Keratinocyte (primary cell): ENCODE data around the gene C11orf58.

Experiments
- EZH2 ChIP-seq: IDR thresholded peaks from one replicate; pipeline ENCODE4 v1.6.1; 2012; ENCODE audit warnings: inconsistent platforms, mild to moderate bottlenecking, low read length, moderate library complexity
- TF ChIP-seq, protein P1 (sequence below), 3 experiments: IDR thresholded peaks in 1 of 3; conservative IDR thresholded peaks in 1 of 3; optimal IDR thresholded peaks in 1 of 3; 2 replicates in 2 of 3; 3 replicates in 1 of 3; pipeline versions ENCODE3 to v1.5.1; 2011; ENCODE audit warnings: low read length in 3 of 3, mild to moderate bottlenecking in 3 of 3, moderate library complexity in 2 of 3, control low read depth in 1 of 3, inconsistent platforms in 1 of 3; ENCODE audit not compliant: insufficient read depth in 2 of 3; ENCODE audit errors: extremely low read depth in 1 of 3

DNA sequence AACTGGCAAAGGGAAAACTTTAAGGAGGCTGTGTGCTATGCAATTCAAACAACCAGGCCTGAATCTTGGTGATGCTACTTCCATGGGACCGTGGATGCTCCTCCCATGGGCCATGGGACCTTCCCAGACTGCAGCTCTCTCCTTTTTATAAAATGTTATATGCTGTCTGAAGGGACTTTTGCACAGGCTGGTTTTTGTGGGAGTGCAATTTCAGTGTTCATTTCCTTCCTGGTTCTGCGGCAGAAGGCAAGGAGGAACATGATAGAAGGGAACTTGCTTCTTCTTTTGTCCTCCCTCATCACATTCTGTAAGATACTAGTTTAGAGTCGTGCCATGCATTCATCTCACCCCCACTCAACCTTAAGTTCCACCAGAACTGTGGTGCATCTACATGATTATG is 68.9 kb downstream of the C11orf58 start:
- TF ChIP-seq, protein P1, sequence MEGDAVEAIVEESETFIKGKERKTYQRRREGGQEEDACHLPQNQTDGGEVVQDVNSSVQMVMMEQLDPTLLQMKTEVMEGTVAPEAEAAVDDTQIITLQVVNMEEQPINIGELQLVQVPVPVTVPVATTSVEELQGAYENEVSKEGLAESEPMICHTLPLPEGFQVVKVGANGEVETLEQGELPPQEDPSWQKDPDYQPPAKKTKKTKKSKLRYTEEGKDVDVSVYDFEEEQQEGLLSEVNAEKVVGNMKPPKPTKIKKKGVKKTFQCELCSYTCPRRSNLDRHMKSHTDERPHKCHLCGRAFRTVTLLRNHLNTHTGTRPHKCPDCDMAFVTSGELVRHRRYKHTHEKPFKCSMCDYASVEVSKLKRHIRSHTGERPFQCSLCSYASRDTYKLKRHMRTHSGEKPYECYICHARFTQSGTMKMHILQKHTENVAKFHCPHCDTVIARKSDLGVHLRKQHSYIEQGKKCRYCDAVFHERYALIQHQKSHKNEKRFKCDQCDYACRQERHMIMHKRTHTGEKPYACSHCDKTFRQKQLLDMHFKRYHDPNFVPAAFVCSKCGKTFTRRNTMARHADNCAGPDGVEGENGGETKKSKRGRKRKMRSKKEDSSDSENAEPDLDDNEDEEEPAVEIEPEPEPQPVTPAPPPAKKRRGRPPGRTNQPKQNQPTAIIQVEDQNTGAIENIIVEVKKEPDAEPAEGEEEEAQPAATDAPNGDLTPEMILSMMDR (optimal IDR thresholded peaks at IDR 0.05 in 1 of 3, IDR thresholded peaks at IDR 0.05 in 1 of 3, conservative IDR thresholded peaks at IDR 0.05 in 1 of 3; ENCODE audit: extremely low read depth in 1 of 3, insufficient read depth in 2 of 3, low read length in 3 of 3), result no peak
- no peak for TF ChIP-seq EZH2
